Measurements from ENCODE around the gene ADRA2C.

DNA sequence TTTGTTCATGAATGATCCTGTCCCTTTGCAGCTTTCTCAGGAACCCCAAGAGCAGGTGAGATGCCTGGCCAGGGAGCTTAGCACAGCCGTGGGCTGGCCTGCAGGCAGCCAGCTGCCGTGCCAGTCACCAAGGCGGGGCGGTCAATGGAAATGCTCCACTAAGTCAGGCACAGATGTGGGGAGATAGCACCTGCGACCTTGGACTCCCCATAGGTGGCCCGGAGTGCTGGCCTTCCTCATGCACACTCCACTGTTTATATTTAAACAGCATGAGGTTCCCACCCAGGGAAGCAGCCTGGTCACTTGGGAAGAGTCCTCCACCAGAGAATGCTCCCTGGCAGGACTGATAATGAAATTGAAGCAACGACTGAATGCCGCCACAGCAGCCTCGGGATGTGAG lies 14.2 kb upstream of the ADRA2C start:
- TF ChIP-seq CTCF (IDR thresholded peaks at IDR 0.05) (no peak), ZFX (IDR thresholded peaks at IDR 0.05; ENCODE audit: borderline replicate concordance) (no peak)
